ENCODE measurements around the gene COG5. TPM values are rescaled to one million over a fixed set of nuclear protein-coding genes. Genes with fewer than 3 reads are reported as not detected.
"Not testable (repeated sequence)": the region's sequence is repeated elsewhere in the genome, so short reads cannot be mapped to it uniquely, and the experiment has no call there.

Gene COG5
- polyA plus RNA-seq, 1 of the 3 experiments (the other 2 are of a cell fraction): 21.2 TPM

DNA sequence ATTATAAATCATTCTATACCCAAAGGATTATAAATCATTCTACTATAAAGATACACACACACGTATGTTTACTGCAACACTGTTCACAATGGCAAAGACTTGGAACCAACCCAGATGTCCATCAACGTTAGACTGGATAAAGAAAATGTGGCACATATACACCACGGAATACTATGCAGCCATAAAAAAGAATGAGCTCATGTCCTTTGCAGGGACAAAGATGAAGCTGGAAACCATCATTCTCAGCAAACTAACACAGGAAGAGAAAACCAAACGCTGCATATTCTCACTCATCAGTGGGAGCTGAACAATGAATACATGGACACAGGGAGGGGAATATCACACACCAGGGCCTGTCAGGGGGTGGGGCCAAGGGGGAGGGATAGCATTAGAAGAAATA lies 26.5 kb downstream of the COG5 start:
- H3K36me3 ChIP-seq (replicated peaks in 1 of 2; ENCODE audit: control insufficient read depth in 1 of 2, insufficient read depth in 2 of 2, low read length in 1 of 2): peaks cover 0 to 72% of the 10 kb centered on the region in 2 experiments
- H2AFZ ChIP-seq (ENCODE audit: low read depth); DNase-seq; H3K4me2 ChIP-seq; CTCF ChIA-PET; H3K9me2 ChIP-seq; H3K27me3 ChIP-seq (ENCODE audit: insufficient read depth); H3K4me1 ChIP-seq (ENCODE audit: control insufficient read depth in 1 of 2, insufficient read depth in 2 of 2, low read depth in 1 of 2, low read length in 1 of 2); H4K20me1 ChIP-seq (ENCODE audit: insufficient read depth); POLR2A ChIA-PET; H3K4me3 ChIP-seq (ENCODE audit: low read depth in 2 of 2, low read length in 1 of 2); H3F3A ChIP-seq (replicated peaks; ENCODE audit: insufficient read depth); H3K9ac ChIP-seq; H3K27ac ChIP-seq (ENCODE audit: low read depth in 2 of 2, low read length in 1 of 2); H3K9me3 ChIP-seq: not testable (repeated sequence)
- WGBS (ENCODE audit: low lambda C conversion rate): 95% methylated on average over 4 of the region's 4 CpGs
- peaks cover 43% of the 10 kb centered on the region for H3K79me2 ChIP-seq (ENCODE audit: insufficient read depth)

DNA sequence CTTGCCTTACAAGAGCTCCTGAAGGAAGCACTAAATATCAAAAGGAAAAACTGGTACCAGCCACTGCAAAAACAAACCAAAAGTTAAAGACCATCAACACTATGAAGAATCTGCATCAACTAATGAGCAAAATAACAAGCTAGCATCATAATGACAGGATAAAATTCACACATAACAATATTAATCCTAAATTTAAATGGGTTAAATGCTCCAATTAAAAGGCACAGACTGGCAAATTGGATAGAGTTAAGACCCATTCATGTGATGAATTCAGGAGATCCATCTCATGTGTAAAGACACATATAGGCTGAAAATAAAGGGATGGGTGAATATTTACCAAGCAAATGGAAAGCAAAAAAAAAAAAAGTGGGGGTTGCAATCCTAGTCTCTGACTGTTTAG lies 29.6 kb downstream of the COG5 start:
- H3K9ac ChIP-seq: no peak overlapping the region
- peaks cover 0 to 59% of the 10 kb centered on the region in 2 experiments for H3K36me3 ChIP-seq (replicated peaks in 1 of 2; ENCODE audit: control insufficient read depth in 1 of 2, insufficient read depth in 2 of 2, low read length in 1 of 2)
- H3K9me3 ChIP-seq: 0 out of 2 replicates have a peak, but pooled peaks cover 3% of the 10 kb centered on the region
- DNase-seq: no peak
- no peak overlapping the region for H3K4me2 ChIP-seq
- H3K27ac ChIP-seq (ENCODE audit: low read depth in 2 of 2, low read length in 1 of 2): no peak overlapping the region
- H3K4me1 ChIP-seq (ENCODE audit: control insufficient read depth in 1 of 2, insufficient read depth in 2 of 2, low read depth in 1 of 2, low read length in 1 of 2): peaks cover 0 to under 1% of the 10 kb centered on the region in 2 experiments; a peak in 1 of 4 replicates
- TF ChIP-seq FOXJ3 (CRISPR knock-in tag; IDR thresholded peaks at IDR 0.05) (no peak), FOXM1 (IDR thresholded peaks at IDR 0.05; ENCODE audit: low read depth) (no peak), JUND (IDR thresholded peaks at IDR 0.05) (no peak), YY1 (IDR thresholded peaks at IDR 0.05; ENCODE audit: low read depth) (no peak), NFIC (IDR thresholded peaks at IDR 0.05; ENCODE audit: borderline replicate concordance) (no peak), GABPA (IDR thresholded peaks at IDR 0.05; ENCODE audit: low read depth) (no peak), GATA2 (CRISPR knock-in tag; IDR thresholded peaks at IDR 0.05) (no peak), TEAD4 (IDR thresholded peaks at IDR 0.05; ENCODE audit: borderline replicate concordance, insufficient read depth) (no peak), MXI1 (IDR thresholded peaks at IDR 0.05; ENCODE audit: low read depth, low read length) (no peak), EZH2phosphoT487 (IDR thresholded peaks at IDR 0.05; ENCODE audit: borderline replicate concordance, low read depth) (no peak), RCOR1 (IDR thresholded peaks at IDR 0.05; ENCODE audit: low read length) (no peak), CHD2 (IDR thresholded peaks at IDR 0.05; ENCODE audit: low read length, partially characterized antibody) (no peak)
- TF ChIP-seq, protein P1, sequence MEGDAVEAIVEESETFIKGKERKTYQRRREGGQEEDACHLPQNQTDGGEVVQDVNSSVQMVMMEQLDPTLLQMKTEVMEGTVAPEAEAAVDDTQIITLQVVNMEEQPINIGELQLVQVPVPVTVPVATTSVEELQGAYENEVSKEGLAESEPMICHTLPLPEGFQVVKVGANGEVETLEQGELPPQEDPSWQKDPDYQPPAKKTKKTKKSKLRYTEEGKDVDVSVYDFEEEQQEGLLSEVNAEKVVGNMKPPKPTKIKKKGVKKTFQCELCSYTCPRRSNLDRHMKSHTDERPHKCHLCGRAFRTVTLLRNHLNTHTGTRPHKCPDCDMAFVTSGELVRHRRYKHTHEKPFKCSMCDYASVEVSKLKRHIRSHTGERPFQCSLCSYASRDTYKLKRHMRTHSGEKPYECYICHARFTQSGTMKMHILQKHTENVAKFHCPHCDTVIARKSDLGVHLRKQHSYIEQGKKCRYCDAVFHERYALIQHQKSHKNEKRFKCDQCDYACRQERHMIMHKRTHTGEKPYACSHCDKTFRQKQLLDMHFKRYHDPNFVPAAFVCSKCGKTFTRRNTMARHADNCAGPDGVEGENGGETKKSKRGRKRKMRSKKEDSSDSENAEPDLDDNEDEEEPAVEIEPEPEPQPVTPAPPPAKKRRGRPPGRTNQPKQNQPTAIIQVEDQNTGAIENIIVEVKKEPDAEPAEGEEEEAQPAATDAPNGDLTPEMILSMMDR (IDR thresholded peaks at IDR 0.05): no peak
- TF ChIP-seq, protein P2, sequence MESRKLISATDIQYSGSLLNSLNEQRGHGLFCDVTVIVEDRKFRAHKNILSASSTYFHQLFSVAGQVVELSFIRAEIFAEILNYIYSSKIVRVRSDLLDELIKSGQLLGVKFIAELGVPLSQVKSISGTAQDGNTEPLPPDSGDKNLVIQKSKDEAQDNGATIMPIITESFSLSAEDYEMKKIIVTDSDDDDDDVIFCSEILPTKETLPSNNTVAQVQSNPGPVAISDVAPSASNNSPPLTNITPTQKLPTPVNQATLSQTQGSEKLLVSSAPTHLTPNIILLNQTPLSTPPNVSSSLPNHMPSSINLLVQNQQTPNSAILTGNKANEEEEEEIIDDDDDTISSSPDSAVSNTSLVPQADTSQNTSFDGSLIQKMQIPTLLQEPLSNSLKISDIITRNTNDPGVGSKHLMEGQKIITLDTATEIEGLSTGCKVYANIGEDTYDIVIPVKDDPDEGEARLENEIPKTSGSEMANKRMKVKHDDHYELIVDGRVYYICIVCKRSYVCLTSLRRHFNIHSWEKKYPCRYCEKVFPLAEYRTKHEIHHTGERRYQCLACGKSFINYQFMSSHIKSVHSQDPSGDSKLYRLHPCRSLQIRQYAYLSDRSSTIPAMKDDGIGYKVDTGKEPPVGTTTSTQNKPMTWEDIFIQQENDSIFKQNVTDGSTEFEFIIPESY (IDR thresholded peaks at IDR 0.05; ENCODE audit: borderline replicate concordance, low read depth): no peak
- TF ChIP-seq, protein P3, sequence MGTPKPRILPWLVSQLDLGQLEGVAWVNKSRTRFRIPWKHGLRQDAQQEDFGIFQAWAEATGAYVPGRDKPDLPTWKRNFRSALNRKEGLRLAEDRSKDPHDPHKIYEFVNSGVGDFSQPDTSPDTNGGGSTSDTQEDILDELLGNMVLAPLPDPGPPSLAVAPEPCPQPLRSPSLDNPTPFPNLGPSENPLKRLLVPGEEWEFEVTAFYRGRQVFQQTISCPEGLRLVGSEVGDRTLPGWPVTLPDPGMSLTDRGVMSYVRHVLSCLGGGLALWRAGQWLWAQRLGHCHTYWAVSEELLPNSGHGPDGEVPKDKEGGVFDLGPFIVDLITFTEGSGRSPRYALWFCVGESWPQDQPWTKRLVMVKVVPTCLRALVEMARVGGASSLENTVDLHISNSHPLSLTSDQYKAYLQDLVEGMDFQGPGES (IDR thresholded peaks at IDR 0.05; ENCODE audit: low read depth, low read length): no peak
- TF ChIP-seq, protein P4, sequence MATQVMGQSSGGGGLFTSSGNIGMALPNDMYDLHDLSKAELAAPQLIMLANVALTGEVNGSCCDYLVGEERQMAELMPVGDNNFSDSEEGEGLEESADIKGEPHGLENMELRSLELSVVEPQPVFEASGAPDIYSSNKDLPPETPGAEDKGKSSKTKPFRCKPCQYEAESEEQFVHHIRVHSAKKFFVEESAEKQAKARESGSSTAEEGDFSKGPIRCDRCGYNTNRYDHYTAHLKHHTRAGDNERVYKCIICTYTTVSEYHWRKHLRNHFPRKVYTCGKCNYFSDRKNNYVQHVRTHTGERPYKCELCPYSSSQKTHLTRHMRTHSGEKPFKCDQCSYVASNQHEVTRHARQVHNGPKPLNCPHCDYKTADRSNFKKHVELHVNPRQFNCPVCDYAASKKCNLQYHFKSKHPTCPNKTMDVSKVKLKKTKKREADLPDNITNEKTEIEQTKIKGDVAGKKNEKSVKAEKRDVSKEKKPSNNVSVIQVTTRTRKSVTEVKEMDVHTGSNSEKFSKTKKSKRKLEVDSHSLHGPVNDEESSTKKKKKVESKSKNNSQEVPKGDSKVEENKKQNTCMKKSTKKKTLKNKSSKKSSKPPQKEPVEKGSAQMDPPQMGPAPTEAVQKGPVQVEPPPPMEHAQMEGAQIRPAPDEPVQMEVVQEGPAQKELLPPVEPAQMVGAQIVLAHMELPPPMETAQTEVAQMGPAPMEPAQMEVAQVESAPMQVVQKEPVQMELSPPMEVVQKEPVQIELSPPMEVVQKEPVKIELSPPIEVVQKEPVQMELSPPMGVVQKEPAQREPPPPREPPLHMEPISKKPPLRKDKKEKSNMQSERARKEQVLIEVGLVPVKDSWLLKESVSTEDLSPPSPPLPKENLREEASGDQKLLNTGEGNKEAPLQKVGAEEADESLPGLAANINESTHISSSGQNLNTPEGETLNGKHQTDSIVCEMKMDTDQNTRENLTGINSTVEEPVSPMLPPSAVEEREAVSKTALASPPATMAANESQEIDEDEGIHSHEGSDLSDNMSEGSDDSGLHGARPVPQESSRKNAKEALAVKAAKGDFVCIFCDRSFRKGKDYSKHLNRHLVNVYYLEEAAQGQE (IDR thresholded peaks at IDR 0.05; ENCODE audit: low read depth, low read length): no peak
- peaks cover 40% of the 10 kb centered on the region for H3K79me2 ChIP-seq (ENCODE audit: insufficient read depth)
- no peak overlapping the region for H3K4me3 ChIP-seq (ENCODE audit: low read depth in 2 of 2, low read length in 1 of 2)
- POLR2A ChIA-PET: no interaction called here
- H3F3A ChIP-seq (replicated peaks; ENCODE audit: insufficient read depth): peaks cover 1% of the 10 kb centered on the region
- H2AFZ ChIP-seq (ENCODE audit: low read depth): no peak overlapping the region
- no peaks in the 10 kb centered on the region for H4K20me1 ChIP-seq (ENCODE audit: insufficient read depth)
- no peaks in the 10 kb centered on the region for H3K9me2 ChIP-seq
- CTCF ChIA-PET: interaction anchor here (1.0 kb wide), 1 partner anchor 33 kb away, joined by 3 read pairs; no protein-coding TSS in a partner anchor
- H3K27me3 ChIP-seq (ENCODE audit: insufficient read depth): no peaks in the 10 kb centered on the region

Data from SK-N-SH (cell line).